DMS153 treated with DMSO at 0.1 percent for 48 hours (cell line): ENCODE results near the gene MTG1.
A peak's percentile ranks its signal among the peaks of the same experiment; 100 is the strongest.
"Not testable (repeated sequence)": the region's sequence is repeated elsewhere in the genome, so short reads cannot be mapped to it uniquely, and the experiment has no call there.

Experiments used
- DNase-seq: peaks from one replicate; lab custom pipeline; 2025; ENCODE audit not compliant: unreplicated experiment; lab: John Stamatoyannopoulos, UW

MTG1 gene

GRCh38 chr10:133358925-133359310 lies 35.0 kb upstream of the MTG1 start:
- DNase-seq, result no peak

- peak; percentile 47 for DNase-seq
Observed at GRCh38 chr10:133359554-133359971, 34.4 kb upstream of the MTG1 start.

DNA sequence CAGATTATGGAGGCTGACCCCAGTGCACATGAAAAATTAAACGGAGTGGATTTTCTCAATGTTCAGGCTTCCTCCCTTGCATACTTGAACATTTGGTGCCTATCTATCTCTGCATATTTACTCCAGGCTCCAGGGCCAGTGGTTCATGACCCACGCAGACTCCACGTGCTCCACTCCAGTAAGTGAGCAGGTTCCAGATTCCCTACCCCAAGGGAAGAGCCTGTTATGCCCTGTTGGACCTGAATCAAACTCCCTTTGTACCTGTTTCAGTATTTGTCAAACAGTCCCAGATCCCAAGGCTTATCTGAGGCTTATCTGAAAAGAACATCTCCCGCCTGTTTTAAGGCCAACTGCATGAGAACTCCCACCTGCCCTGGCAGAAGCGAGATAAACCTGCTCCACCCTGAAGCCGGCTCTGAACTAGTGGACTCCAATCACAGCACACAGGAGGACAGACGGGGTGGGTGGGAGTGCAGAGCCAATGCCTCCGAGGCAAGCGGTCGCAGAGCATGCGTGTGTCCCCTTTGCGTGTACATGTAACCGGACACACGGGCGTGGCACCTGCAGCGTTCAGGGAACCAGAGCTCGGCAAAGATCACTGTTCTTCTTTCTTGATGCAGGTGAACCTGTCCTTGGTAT lies 33.9 kb upstream of the MTG1 start:
- DNase-seq, result no peak

DNA sequence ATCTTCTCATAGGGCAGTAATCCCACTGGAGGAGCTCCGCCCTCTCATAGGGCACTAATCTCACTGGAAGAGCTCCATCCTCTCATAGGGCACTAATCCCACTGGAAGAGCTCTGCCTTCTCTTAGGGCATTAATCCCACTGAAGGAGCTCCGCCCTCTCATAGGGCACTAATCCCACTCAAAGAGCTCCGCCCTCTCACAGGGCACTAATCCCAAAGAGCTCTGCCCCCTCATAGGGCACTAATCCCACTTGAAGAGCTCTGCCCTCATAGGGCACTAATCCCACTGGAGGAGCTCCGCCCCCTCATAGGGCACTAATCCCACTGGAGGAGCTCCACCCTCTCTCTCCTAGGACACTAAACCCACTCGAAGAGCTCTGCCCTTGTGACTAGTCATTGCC lies 32.7 kb upstream of the MTG1 start:
- no peak for DNase-seq

DNA sequence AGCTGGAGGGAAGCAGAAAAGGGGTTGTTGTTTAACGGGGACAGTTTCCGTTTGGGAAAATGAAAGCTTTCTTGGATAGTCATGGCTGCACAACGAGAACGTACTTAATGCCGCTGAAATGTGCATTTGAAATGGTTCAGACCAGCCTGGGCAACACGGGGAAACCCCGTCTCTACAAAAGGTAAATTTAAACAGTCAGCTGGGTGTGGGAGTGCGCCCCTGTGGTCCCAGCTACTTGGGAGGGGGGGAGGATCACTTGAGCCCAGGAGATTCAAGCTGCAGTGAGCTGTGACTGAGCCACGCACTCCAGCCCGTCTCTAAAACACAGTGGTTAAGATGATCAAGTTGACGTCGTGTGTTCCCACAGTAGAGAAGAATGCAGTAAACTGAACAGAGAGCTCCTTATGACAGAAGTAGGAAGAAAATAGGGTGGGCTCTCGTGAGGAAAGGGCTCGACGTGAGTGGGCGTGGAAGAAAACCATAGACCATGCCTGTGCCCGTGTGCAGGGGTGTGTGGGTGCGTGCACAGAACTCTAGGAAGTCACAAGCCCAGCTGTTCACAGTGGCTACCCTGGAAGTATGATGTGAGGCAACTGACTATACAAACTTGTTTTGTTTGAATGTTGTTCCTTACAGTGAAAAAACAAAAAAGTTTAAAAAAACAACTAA lies 32.0 kb upstream of the MTG1 start:
- no peak for DNase-seq

GRCh38 chr10:133362846-133363245 lies 31.1 kb upstream of the MTG1 start:
- DNase-seq, result no peak

GRCh38 chr10:133364645-133365431 lies 29.1 kb upstream of the MTG1 start:
- peak; percentile 84 for DNase-seq

- DNase-seq, result peak; percentile 59
Observed at GRCh38 chr10:133365461-133366129, 28.4 kb upstream of the MTG1 start.

DNA sequence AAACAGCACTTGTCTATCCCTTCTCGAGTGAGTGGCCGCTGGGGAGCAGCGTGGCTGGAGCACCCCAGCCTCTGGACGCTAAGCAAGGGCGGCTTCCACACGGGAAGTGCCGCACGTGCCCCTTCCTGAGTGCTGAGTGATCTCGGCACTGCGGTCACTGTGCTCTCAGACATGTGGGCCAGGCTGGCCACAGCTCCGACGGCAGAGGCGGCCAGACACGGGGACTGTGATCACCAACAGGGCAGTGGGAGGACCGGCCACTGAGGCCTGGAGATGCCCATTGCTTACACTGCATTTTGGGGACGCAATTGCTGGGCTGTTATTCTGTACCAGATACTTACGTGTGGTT lies 27.9 kb upstream of the MTG1 start:
- no peak for DNase-seq

GRCh38 chr10:133366751-133367150 lies 27.2 kb upstream of the MTG1 start:
- no peak for DNase-seq

GRCh38 chr10:133367461-133367860 lies 26.5 kb upstream of the MTG1 start:
- not testable (repeated sequence) for DNase-seq

DNA sequence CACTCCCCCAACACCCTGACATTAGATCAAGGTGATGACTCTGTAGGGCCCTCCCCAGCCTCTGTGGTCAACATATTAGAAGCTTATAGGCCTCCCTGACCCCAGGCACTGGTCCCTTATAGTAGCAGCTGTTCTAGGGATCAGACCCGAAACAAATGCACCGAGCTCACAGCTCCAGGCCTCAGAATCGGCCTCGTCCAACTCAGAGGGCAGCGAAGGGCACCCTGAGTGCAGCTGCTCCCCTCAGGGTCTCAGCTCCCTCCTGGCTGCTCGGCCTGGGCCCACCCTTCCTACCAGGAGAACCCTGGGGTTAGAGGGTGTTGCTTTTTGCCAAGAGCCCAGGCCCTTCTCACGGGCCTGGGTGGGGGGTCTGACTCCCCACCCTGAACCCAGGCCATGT lies 25.8 kb upstream of the MTG1 start:
- no peak for DNase-seq

- no peak for DNase-seq
Observed at GRCh38 chr10:133370030-133370786, 23.7 kb upstream of the MTG1 start.

DNA sequence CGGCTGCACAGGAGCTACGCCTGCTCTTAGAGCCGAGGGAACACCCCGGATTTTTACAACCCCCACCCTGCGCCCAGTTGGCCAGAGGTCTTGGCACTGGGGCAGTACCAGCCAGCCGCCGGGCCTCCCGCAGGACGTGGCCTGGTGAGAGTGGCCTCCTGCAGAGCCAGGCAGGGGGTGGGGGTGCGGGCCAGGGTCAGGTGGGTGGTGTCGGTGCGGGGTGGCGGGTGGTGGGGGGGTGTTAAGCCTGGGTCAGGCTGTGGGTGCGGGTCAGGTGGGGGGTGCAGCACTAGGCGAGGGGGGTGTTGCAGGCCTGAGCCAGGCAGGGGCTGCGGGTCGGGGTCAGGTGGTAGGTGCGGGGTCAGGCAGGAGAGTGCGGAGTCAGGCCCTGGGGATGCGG lies 21.4 kb upstream of the MTG1 start:
- DNase-seq, result no peak

DNA sequence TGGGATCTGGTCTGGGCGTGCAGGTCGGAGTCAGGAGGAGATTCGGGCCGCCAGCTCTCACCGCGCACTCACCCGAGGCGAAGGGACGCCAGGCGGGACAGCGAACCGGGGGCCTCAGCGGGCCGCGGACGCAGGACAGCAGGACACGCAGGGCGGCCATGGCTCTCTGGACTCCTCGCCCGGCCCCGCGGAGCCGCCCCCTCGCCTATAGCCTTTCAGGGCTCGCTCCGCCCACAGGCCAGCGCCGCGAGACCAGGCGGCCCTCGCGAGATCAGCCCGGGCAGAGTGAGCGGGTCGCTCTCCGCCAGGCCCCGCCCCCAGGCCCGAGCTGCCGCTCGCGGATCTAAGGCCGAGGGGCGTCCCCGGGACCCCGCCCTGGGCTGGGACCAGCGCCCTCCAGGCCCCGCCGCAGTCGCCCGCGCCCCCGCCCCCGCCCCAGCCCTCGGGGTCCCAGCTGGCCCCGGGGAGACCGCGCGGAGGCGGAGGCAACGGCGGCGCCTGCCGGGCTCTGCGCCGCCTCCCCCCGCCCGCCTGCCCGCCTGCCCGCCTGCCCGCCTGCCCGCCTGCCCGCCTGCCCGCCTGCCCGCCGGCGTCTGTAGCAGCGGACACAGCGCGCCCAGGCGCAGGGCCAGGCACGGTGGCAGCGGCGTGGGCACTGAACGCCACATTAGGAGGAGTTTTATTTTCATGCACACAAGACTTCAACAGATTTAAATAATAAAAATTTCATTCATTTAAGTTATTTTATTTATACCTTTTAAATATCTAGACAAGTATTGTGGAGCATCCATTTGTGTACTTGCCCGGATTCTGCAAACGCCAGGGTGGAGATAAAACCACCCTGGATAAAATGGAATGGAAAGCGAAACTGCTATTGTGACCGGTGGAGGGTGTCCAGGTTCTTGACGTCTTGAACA lies 20.5 kb upstream of the MTG1 start, which contains the start of gene ECHS1:
ECHS1 (minus strand) TSS at position 181 of the 917 bp plus-strand sequence; CDS start at position 160, 21 bp downstream.
- peak; percentile 72 for DNase-seq

DNA sequence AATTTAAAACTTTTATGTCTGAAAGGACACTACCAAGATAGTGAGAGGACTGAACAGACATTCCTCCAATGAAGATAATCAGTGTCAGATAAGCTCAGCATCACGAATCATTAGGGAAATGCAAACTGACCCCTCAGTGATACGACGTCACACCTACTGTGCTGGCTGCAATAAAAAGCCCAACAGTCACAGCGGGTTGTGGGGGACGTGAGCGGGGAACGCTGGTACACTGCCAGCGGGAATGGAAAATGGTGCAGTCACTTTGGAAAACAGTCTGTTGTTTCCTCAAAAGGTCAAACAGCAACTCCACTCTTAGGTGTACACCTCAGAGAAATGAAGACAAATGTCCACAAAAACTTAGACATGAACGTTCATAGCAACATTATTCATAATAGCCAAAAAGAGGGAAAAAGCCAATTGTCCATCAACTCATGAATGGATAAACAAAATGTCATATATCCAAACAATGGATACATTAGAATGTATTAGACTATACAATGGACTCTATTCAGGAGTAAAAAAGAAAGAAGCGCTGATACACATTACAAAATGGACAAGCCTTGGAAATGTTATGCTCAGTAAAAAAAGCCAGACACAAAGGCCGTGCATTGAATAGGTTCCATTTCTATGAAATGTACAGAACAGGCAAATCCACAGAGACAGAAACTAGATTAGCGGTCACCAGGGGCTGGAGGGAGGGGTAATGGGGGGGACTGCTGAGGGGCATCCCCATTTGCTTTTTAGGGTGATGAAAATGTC lies 18.4 kb upstream of the MTG1 start:
- DNase-seq, result no peak

GRCh38 chr10:133376183-133376582 lies 17.8 kb upstream of the MTG1 start:
- not testable (repeated sequence) for DNase-seq

GRCh38 chr10:133377025-133377817 lies 16.7 kb upstream of the MTG1 start:
- no peak for DNase-seq
